ENCODE results near the gene ALPK3.
A peak's percentile ranks its signal among the peaks of the same experiment; 100 is the strongest.

DNA sequence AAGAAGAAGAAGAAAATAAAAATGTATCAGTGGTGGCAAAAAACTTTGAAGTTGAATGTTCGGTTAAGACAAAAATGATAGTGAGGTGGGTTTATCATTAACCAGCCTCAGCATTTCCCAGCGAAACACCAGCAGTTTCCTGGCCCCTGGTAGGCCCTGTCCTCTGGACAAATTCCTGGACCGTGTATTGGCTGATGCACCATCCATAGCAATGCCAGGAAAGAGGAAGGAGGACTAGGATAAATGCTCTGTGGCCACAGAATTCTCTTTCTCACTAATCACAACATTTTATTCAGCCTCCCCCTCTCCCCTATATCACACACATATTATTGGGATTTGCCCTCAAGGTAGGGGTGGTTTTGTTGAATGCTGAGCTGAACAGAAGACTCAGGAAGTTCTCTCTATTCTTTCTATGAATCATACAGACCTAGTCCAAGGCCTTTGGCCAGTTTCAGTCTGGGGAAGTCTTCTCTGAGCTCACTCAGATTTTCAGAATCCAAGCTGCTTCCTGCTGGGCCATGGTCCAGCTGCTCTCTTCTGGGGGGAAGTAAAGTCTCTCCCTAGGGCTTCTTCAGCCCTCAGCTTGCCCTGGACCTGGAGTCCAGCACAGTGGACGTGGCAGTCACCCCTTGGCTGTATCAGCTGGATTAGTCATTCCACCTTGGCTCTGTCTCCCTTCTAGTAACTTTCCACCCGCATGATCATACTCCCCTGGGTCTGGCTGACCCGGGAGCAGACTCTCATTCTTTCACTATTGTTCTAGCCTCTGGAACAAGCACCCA is 94.9 kb downstream of the ALPK3 start:
- peak; percentile 59 for TF ChIP-seq POLR2AphosphoS5 (IDR thresholded peaks at IDR 0.05; ENCODE audit: low read depth, low read length)
- TF ChIP-seq, protein P1, sequence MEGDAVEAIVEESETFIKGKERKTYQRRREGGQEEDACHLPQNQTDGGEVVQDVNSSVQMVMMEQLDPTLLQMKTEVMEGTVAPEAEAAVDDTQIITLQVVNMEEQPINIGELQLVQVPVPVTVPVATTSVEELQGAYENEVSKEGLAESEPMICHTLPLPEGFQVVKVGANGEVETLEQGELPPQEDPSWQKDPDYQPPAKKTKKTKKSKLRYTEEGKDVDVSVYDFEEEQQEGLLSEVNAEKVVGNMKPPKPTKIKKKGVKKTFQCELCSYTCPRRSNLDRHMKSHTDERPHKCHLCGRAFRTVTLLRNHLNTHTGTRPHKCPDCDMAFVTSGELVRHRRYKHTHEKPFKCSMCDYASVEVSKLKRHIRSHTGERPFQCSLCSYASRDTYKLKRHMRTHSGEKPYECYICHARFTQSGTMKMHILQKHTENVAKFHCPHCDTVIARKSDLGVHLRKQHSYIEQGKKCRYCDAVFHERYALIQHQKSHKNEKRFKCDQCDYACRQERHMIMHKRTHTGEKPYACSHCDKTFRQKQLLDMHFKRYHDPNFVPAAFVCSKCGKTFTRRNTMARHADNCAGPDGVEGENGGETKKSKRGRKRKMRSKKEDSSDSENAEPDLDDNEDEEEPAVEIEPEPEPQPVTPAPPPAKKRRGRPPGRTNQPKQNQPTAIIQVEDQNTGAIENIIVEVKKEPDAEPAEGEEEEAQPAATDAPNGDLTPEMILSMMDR (IDR thresholded peaks at IDR 0.05 in 2 of 3, conservative IDR thresholded peaks at IDR 0.05 in 1 of 3; ENCODE audit: borderline replicate concordance in 1 of 3, insufficient read depth in 1 of 3, low read depth in 2 of 3, low read length in 2 of 3): no peak
- TF ChIP-seq SRF (IDR thresholded peaks at IDR 0.05; ENCODE audit: low read depth): no peak
- TF ChIP-seq, protein P2, sequence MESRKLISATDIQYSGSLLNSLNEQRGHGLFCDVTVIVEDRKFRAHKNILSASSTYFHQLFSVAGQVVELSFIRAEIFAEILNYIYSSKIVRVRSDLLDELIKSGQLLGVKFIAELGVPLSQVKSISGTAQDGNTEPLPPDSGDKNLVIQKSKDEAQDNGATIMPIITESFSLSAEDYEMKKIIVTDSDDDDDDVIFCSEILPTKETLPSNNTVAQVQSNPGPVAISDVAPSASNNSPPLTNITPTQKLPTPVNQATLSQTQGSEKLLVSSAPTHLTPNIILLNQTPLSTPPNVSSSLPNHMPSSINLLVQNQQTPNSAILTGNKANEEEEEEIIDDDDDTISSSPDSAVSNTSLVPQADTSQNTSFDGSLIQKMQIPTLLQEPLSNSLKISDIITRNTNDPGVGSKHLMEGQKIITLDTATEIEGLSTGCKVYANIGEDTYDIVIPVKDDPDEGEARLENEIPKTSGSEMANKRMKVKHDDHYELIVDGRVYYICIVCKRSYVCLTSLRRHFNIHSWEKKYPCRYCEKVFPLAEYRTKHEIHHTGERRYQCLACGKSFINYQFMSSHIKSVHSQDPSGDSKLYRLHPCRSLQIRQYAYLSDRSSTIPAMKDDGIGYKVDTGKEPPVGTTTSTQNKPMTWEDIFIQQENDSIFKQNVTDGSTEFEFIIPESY (IDR thresholded peaks at IDR 0.05; ENCODE audit: extremely low read depth, insufficient replicate concordance, low read length): no peak
- TF ChIP-seq, protein P3, sequence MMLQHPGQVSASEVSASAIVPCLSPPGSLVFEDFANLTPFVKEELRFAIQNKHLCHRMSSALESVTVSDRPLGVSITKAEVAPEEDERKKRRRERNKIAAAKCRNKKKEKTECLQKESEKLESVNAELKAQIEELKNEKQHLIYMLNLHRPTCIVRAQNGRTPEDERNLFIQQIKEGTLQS (IDR thresholded peaks at IDR 0.05): no peak
- no peak for TF ChIP-seq POLR2A (IDR thresholded peaks at IDR 0.05; ENCODE audit: borderline replicate concordance, extremely low read depth, insufficient read depth, insufficient read length)
- TF ChIP-seq, protein P4, sequence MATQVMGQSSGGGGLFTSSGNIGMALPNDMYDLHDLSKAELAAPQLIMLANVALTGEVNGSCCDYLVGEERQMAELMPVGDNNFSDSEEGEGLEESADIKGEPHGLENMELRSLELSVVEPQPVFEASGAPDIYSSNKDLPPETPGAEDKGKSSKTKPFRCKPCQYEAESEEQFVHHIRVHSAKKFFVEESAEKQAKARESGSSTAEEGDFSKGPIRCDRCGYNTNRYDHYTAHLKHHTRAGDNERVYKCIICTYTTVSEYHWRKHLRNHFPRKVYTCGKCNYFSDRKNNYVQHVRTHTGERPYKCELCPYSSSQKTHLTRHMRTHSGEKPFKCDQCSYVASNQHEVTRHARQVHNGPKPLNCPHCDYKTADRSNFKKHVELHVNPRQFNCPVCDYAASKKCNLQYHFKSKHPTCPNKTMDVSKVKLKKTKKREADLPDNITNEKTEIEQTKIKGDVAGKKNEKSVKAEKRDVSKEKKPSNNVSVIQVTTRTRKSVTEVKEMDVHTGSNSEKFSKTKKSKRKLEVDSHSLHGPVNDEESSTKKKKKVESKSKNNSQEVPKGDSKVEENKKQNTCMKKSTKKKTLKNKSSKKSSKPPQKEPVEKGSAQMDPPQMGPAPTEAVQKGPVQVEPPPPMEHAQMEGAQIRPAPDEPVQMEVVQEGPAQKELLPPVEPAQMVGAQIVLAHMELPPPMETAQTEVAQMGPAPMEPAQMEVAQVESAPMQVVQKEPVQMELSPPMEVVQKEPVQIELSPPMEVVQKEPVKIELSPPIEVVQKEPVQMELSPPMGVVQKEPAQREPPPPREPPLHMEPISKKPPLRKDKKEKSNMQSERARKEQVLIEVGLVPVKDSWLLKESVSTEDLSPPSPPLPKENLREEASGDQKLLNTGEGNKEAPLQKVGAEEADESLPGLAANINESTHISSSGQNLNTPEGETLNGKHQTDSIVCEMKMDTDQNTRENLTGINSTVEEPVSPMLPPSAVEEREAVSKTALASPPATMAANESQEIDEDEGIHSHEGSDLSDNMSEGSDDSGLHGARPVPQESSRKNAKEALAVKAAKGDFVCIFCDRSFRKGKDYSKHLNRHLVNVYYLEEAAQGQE (IDR thresholded peaks at IDR 0.05; ENCODE audit: low read depth): no peak
- TF ChIP-seq EZH2phosphoT487 (IDR thresholded peaks at IDR 0.05; ENCODE audit: borderline replicate concordance): no peak
- TF ChIP-seq EZH2 (IDR thresholded peaks at IDR 0.05): no peak
- TF ChIP-seq CEBPB (IDR thresholded peaks at IDR 0.05; ENCODE audit: low read depth): no peak
- TF ChIP-seq, protein P5, sequence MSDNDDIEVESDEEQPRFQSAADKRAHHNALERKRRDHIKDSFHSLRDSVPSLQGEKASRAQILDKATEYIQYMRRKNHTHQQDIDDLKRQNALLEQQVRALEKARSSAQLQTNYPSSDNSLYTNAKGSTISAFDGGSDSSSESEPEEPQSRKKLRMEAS (IDR thresholded peaks at IDR 0.05): no peak
- no peak for TF ChIP-seq ZNF274 (IDR thresholded peaks at IDR 0.05; ENCODE audit: low read depth, low read length)
- TF ChIP-seq EGR1 (IDR thresholded peaks at IDR 0.05; ENCODE audit: low read depth): no peak
